Thyroid gland (tissue), 4 donors: ENCODE measurements around the gene PPP4C.

ENCODE experiments used
- CTCF ChIP-seq, 6 experiments: fragments of 200-600 bp in 3 of 6; fragments of 450-650 bp in 3 of 6; sonication (generic) in 3 of 6; IDR thresholded peaks; one replicate each; pipeline ENCODE4 v1.5.1; 2016 to 2019; ENCODE audit warnings: antibody characterized with exemption in 6 of 6, mild to moderate bottlenecking in 2 of 6, inconsistent platforms in 1 of 6, moderate library complexity in 1 of 6
- POLR2A ChIP-seq, 2 donors: fragments of 450-650 bp; IDR thresholded peaks; one replicate each; pipeline ENCODE4 v1.6.1; 2017; ENCODE audit warnings: antibody characterized with exemption in 2 of 2, mild to moderate bottlenecking in 2 of 2, moderate library complexity in 1 of 2

DNA sequence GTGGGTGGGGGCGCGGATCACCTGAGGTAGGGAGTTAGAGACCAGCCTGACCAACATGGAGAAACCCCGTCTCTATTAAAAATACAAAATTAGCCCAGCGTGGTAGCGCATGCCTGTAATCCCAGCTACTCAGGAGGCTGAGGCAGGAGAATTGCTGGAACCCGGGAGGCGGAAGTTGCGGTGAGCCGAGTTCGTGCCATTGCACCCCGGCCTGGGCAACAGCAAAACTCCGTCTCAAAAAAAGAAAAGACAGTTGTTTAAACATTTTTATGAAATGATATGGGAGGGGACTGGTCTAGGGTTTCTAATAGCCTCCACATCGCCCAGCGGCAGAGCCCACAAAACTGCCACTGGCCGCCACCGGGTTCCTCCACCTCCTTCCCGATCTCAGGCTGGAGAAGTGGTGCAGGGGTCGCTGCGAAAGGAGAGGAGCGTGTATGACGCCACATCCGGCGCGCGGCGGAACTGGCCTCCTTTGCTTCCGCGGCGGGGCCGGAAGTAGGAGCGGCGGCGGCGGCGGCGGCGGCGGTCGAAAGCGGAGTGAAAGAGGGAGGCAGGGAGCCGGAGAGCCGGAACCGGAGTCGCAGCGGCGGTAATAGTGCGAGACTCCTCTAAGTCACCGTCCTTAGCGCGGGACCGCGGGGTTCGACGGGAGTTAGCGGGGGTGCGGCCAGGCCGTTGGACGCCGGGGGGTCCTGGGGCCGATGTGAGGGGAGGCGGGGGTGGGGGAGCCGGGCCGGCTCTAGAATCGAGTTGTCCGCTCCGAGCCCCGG is at the start of gene PPP4C:
- TF ChIP-seq CTCF (IDR thresholded peaks at IDR 0.05) = no peak
- TF ChIP-seq POLR2A (IDR thresholded peaks at IDR 0.05) = peak; percentile 13 to 79
